Esophagus squamous epithelium (tissue), 4 donors: Measurements from ENCODE around the gene TMEM258.

Source experiments
- CTCF ChIP-seq, 6 experiments: fragments of 450-650 bp in 4 of 6; fragments of 200-600 bp in 2 of 6; sonication (generic) in 2 of 6; IDR thresholded peaks; one replicate each; pipeline ENCODE4 v1.5.1; 2016 to 2019; ENCODE audit warnings: antibody characterized with exemption in 6 of 6, mild to moderate bottlenecking in 4 of 6, moderate library complexity in 4 of 6
- POLR2A ChIP-seq, 4 donors: fragments of 450-650 bp; IDR thresholded peaks; one replicate each; pipeline ENCODE4 v1.6.1; 2017; ENCODE audit warnings: antibody characterized with exemption in 4 of 4, mild to moderate bottlenecking in 4 of 4, moderate library complexity in 3 of 4

GRCh38 chr11:61760946-61761345, 31.5 kb downstream of the TMEM258 start:
- TF ChIP-seq CTCF (IDR thresholded peaks at IDR 0.05), result no peak
- TF ChIP-seq POLR2A (IDR thresholded peaks at IDR 0.05), result no peak
